Erythroblast (primary cell): ENCODE results near the gene CACNA1E.

Experiments
- GATA1 ChIP-seq: IDR thresholded peaks from 2 replicates; pipeline ENCODE4 v1.6.1; 2011; ENCODE audit warnings: low read depth, mild to moderate bottlenecking, control low read depth, low read length, moderate library complexity
- POLR2A ChIP-seq: IDR thresholded peaks from 2 replicates; pipeline ENCODE4 v1.6.1; 2011; ENCODE audit warnings: mild to moderate bottlenecking, low read length

DNA sequence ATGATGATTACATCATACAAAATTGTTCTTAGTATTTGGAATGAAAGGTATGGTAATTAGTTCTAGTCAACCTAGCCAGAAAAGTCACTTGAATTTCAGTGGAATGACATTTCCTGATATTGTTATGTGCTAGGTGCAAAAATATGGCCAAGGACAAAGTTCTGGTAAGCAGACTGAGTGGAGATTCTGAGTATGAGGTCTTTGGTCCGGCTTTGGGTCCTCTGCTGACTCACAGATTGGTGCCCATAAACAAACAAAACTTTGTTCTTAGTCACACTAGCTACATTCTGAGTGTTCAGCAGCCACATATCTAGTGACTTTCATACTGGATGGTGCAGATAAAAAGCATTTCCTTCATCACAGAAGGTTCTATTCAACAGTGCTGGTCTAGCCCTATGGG is 372.1 kb downstream of the CACNA1E start:
- TF ChIP-seq POLR2A (no peak), GATA1 (no peak)
